ENCODE measurements around the gene NPIPA1.
"Not testable (repeated sequence)": the region's sequence is repeated elsewhere in the genome, so short reads cannot be mapped to it uniquely, and the experiment has no call there.

NPIPA1 gene

GRCh38 chr16:14978281-14978680 lies 41.0 kb downstream of the NPIPA1 start:
- DNase-seq (ENCODE audit: low spot score): not testable (repeated sequence)

- DNase-seq (ENCODE audit: low spot score): not testable (repeated sequence)
Measured at GRCh38 chr16:14978908-14979307, 41.7 kb downstream of the NPIPA1 start.

GRCh38 chr16:14981234-14981633 lies 44.0 kb downstream of the NPIPA1 start:
- not testable (repeated sequence) for DNase-seq (ENCODE audit: low spot score)

- not testable (repeated sequence) for DNase-seq (ENCODE audit: low spot score)
Measured at GRCh38 chr16:14982521-14982920, 45.3 kb downstream of the NPIPA1 start.

- not testable (repeated sequence) for DNase-seq (ENCODE audit: low spot score)
Measured at GRCh38 chr16:14988092-14988491, 50.8 kb downstream of the NPIPA1 start.

- DNase-seq (ENCODE audit: low spot score): not testable (repeated sequence)
Measured at GRCh38 chr16:14988661-14989191, 51.5 kb downstream of the NPIPA1 start.

GRCh38 chr16:14989291-14990281 lies 52.3 kb downstream of the NPIPA1 start:
- not testable (repeated sequence) for DNase-seq (ENCODE audit: low spot score)

GRCh38 chr16:14993277-14994151 lies 56.3 kb downstream of the NPIPA1 start:
- not testable (repeated sequence) for DNase-seq (ENCODE audit: low spot score)

- not testable (repeated sequence) for DNase-seq (ENCODE audit: low spot score)
Measured at GRCh38 chr16:14996702-14997101, 59.5 kb downstream of the NPIPA1 start.

GRCh38 chr16:14998300-14998699 lies 61.1 kb downstream of the NPIPA1 start:
- not testable (repeated sequence) for DNase-seq (ENCODE audit: low spot score)

GRCh38 chr16:14999845-15000244 lies 62.6 kb downstream of the NPIPA1 start:
- not testable (repeated sequence) for DNase-seq (ENCODE audit: low spot score)
